Measurements from ENCODE around the gene TTC7B. TPM values are rescaled to one million over a fixed set of nuclear protein-coding genes. Genes with fewer than 3 reads are reported as not detected.
A peak's percentile ranks its signal among the peaks of the same experiment; 100 is the strongest.

TTC7B gene
- total and polyA plus RNA-seq, 2 of the 8 experiments (the other 6 are each of a cell fraction or from before 2014, with no cell fraction given) = 23.7 to 34.0 TPM

GRCh38 chr14:90544566-90544965 is 271.7 kb downstream of the TTC7B start:
- no peak overlapping the region for H3K4ac ChIP-seq (replicated peaks; ENCODE audit: insufficient read length, low read depth, low read length)
- H3K23ac ChIP-seq (ENCODE audit: insufficient read length) = no peak overlapping the region
- 87% methylated on average over 9 of the region's 9 CpGs; no CpG with 5 or more reads in 1 of the 2 experiments for WGBS, 2 experiments (ENCODE audit: extremely low coverage in 1 of 2, insufficient coverage in 1 of 2, insufficient read length in 1 of 2, insufficient replicate concordance in 2 of 2, low coverage in 1 of 2, low lambda C conversion rate in 2 of 2, missing lambda C conversion rate in 1 of 2)
- H4K5ac ChIP-seq (ENCODE audit: insufficient read length, low read depth, low read length) = no peak overlapping the region
- no peak overlapping the region for H4K91ac ChIP-seq (replicated peaks; ENCODE audit: insufficient read length, low read length)
- DNase-seq (ENCODE audit: low read depth in 1 of 2, low spot score in 2 of 2) = no peak
- no peak overlapping the region for H3K18ac ChIP-seq (ENCODE audit: extremely low read depth, low read length)
- H3K4me3 ChIP-seq (ENCODE audit: extremely low read depth in 1 of 4, insufficient read depth in 2 of 4, low read depth in 3 of 4, low read length in 4 of 4) = no peak overlapping the region
- peaks cover 0 to 10% (median 5%) of the 10 kb centered on the region in 4 experiments; a peak in 5 of 7 replicates for H3K4me1 ChIP-seq (replicated peaks in 1 of 4; ENCODE audit: control insufficient read depth in 3 of 4, insufficient read depth in 4 of 4, low read length in 3 of 4)
- no peak overlapping the region for H4K8ac ChIP-seq (ENCODE audit: extremely low read depth, insufficient read depth, low read length)
- no peaks in the 10 kb centered on the region for H3K27me3 ChIP-seq (replicated peaks in 1 of 4; ENCODE audit: control insufficient read depth in 3 of 4, extremely low read depth in 1 of 4, insufficient read depth in 3 of 4, low read length in 3 of 4)
- H2BK20ac ChIP-seq (ENCODE audit: low read length) = no peak overlapping the region
- CTCF ChIA-PET (ENCODE audit: partially characterized antibody) = interaction anchor here (1.1 to 2.8 kb wide), 7 partner anchors 9 to 191 kb away, joined by 3 to 9 read pairs (median 4); no protein-coding TSS in a partner anchor
- H3K79me1 ChIP-seq (ENCODE audit: low read depth, low read length) = no peaks in the 10 kb centered on the region
- no peak overlapping the region for H2BK5ac ChIP-seq (ENCODE audit: low read depth, low read length)
- no peak overlapping the region for H3K27ac ChIP-seq (ENCODE audit: low read depth, low read length)
- H3K36me3 ChIP-seq (ENCODE audit: control insufficient read depth in 2 of 4, insufficient read depth in 4 of 4, low read length in 3 of 4) = no peaks in the 10 kb centered on the region
- H3K23me2 ChIP-seq (ENCODE audit: low read depth, low read length) = no peaks in the 10 kb centered on the region
- peak overlapping the region; percentile 34; the same call in 1 of the 2 replicates for H2AK5ac ChIP-seq (ENCODE audit: low read depth, low read length)
- H3K56ac ChIP-seq (replicated peaks; ENCODE audit: insufficient read length, low read depth, low read length) = no peak overlapping the region
- POLR2A ChIA-PET (ENCODE audit: partially characterized antibody) = interaction anchor here (0.9 to 1.0 kb wide), 2 partner anchors 9 to 98 kb away, joined by 3 to 5 read pairs; no protein-coding TSS in a partner anchor
- no peak overlapping the region for H2BK12ac ChIP-seq (ENCODE audit: low read depth, low read length)
- no peaks in the 10 kb centered on the region for H4K20me1 ChIP-seq (replicated peaks in 1 of 2; ENCODE audit: control insufficient read depth in 1 of 2, insufficient read depth in 2 of 2, low read length in 2 of 2)
- H3K4me2 ChIP-seq (ENCODE audit: insufficient read depth in 1 of 2, low read depth in 2 of 2, low read length in 2 of 2) = no peak overlapping the region
- H3K9ac ChIP-seq (replicated peaks in 1 of 4; ENCODE audit: extremely low read depth in 1 of 4, low read depth in 3 of 4, low read length in 3 of 4) = no peak overlapping the region
- no peak overlapping the region for H2AFZ ChIP-seq (ENCODE audit: low read length)
- no peak overlapping the region for H3K14ac ChIP-seq (ENCODE audit: insufficient read length)
- H2BK15ac ChIP-seq (ENCODE audit: low read length) = 0 out of 2 replicates have a peak overlapping the region, but pooled peaks have one; percentile 81
- no peaks in the 10 kb centered on the region for H3K9me3 ChIP-seq (ENCODE audit: insufficient read depth in 2 of 2, low read depth in 1 of 2, low read length in 1 of 2)
- TF ChIP-seq CBX5 (IDR thresholded peaks at IDR 0.05; ENCODE audit: low read depth, low read length) = no peak
- TF ChIP-seq RXRA (IDR thresholded peaks at IDR 0.05; ENCODE audit: insufficient read depth, low read depth, low read length) = no peak
- no peak for TF ChIP-seq JUN (IDR thresholded peaks at IDR 0.05; ENCODE audit: low read depth, low read length)
- TF ChIP-seq, protein P1, sequence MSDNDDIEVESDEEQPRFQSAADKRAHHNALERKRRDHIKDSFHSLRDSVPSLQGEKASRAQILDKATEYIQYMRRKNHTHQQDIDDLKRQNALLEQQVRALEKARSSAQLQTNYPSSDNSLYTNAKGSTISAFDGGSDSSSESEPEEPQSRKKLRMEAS (IDR thresholded peaks at IDR 0.05) = no peak
- TF ChIP-seq CTBP2 (IDR thresholded peaks at IDR 0.05; ENCODE audit: borderline replicate concordance, insufficient read depth, insufficient read length, low read length) = no peak
- TF ChIP-seq SIX5 (IDR thresholded peaks at IDR 0.05; ENCODE audit: low read depth, low read length) = no peak
- no peak for TF ChIP-seq SAP30 (IDR thresholded peaks at IDR 0.05; ENCODE audit: insufficient read depth, insufficient replicate concordance, low read length)
- TF ChIP-seq USF2 (IDR thresholded peaks at IDR 0.05; ENCODE audit: low read length) = no peak
- no peak for TF ChIP-seq MAFK (IDR thresholded peaks at IDR 0.05; ENCODE audit: low read depth, low read length)
- no peak for TF ChIP-seq SRF (IDR thresholded peaks at IDR 0.05; ENCODE audit: low read depth, low read length)
- H2BK120ac ChIP-seq (replicated peaks; ENCODE audit: low read depth, low read length) = no peak overlapping the region
- H3K79me2 ChIP-seq (ENCODE audit: control insufficient read depth in 1 of 2, insufficient read depth in 2 of 2, low read length in 2 of 2) = no peaks in the 10 kb centered on the region
- no peak for FAIRE-seq
